ENCODE data around the gene CCNL2.
"Not testable (repeated sequence)": the region's sequence is repeated elsewhere in the genome, so short reads cannot be mapped to it uniquely, and the experiment has no call there.

- not testable (repeated sequence) for TF ChIP-seq POLR2AphosphoS5 (IDR thresholded peaks at IDR 0.05; ENCODE audit: borderline replicate concordance, low read depth, low read length); EZH2 (IDR thresholded peaks at IDR 0.05)
Observed at GRCh38 chr1:1446631-1447030, 47.5 kb upstream of the CCNL2 start.
